NOMO-1 treated with DMSO at 0.1 percent for 48 hours (cell line): ENCODE measurements around the gene BAHCC1.
"Not testable (repeated sequence)": the region's sequence is repeated elsewhere in the genome, so short reads cannot be mapped to it uniquely, and the experiment has no call there.

Experiments
- DNase-seq: peaks from one replicate; lab custom pipeline; 2025; ENCODE audit not compliant: unreplicated experiment; lab: John Stamatoyannopoulos, UW

BAHCC1 gene

DNA sequence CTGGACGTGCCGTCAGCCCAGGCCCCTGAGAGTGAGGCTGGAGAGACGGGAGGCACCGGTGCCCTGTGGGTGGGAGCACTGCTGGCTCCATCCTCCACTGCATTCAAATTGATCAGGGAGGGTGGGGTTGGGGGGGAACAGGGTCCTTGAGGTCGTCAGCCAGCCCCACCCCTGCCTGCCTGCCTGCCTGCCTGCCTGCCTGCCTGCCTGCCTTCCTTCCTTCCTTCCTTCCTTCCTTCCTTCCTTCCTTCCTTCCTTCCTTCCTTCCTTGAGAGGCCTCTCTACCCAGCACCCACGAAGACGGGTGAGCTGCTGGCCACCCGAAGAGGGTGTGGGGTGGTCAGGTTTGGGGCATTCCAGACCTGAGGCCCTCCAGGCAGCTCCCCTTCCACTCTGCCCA is 16.0 kb downstream of the BAHCC1 start:
- DNase-seq, result no peak

DNA sequence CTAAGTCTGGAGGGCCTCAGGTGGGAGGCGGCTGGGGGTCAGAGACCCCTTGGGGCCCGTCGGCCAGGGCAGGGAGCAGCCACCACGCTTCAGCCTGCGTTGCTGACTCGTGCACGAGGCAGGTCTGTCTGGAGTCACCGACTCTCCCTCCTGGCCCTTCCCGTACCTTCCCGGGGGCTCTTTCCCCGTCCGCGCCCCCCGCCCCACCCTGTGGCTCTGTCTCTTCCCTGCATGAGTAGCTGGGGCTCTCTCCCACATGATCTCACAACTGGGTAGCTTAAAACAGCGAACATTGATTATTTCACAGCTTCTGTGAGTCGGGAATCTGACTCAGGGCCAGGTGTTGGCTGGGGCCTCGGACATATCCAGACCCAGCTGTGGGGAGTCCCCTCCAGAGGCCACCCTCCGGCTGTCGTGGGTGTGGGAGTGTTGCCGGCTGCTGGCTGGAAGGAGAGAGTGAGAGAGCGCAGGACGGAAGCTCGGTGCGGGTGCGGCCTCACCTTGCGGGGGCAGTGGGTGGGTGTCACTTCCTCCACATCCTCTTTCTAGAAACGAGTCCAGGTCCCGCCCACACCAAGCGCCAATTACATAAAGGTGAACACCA is 17.3 kb downstream of the BAHCC1 start:
- no peak for DNase-seq

GRCh38 chr17:81413497-81414135 is 18.4 kb downstream of the BAHCC1 start:
- no peak for DNase-seq

DNA sequence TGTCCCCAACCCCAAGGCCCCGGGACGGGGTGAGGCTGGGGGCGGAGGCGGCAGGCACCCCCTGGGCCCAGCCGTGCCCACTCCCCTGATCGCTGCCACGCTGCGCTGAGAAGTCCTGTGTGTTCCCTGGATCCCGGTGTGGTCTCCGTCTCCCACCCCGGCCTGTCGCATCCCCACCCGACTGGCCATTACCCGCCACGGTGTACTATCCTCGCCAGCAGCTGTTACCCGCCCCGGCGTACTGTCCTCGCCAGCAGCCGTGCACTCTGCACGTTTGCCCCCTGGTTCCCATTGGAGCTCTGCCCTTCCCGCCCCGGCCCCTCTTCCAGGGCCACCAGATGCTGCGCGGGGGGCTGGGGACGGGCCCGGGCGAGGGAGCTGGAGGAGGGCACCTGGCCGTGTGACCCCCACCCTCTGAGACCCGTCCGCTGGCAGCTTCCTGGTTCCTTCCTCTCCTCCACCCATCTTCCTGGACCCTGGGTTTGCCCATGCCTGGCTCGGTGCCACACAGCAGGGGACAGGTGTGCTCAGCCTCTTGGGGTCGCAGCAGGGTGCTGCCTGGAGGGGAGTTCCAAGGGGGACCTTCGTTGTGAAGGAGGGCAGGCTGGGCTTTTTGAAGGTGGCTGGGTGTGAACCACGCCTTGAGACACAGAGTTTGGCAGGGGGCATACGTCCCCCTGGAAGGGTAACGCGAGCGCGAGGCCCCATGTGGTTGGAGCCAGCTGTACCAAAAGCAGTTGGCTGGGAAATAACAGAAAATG is 19.7 kb downstream of the BAHCC1 start:
- DNase-seq, result no peak

DNA sequence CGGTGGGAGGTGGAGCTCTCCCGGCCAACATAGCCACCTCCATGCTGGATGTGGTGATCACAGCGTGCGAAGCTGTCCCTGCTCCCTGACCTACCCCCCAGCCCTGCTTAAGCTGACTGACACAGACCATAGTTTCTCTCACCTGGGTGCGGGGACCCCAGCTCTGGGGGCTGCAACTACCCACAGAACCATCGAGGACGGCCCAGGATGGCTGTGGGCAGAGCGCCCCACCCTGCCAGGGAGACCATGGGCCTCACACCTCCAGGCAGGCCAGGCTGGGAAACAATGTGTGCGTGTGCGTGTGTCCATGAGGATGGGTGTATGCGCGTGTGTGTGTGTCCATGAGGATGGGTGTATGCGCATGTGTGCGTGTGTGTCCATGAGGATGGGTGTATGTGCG is 20.4 kb downstream of the BAHCC1 start:
- DNase-seq, result no peak

GRCh38 chr17:81416612-81417011 is 21.4 kb downstream of the BAHCC1 start:
- no peak for DNase-seq

DNA sequence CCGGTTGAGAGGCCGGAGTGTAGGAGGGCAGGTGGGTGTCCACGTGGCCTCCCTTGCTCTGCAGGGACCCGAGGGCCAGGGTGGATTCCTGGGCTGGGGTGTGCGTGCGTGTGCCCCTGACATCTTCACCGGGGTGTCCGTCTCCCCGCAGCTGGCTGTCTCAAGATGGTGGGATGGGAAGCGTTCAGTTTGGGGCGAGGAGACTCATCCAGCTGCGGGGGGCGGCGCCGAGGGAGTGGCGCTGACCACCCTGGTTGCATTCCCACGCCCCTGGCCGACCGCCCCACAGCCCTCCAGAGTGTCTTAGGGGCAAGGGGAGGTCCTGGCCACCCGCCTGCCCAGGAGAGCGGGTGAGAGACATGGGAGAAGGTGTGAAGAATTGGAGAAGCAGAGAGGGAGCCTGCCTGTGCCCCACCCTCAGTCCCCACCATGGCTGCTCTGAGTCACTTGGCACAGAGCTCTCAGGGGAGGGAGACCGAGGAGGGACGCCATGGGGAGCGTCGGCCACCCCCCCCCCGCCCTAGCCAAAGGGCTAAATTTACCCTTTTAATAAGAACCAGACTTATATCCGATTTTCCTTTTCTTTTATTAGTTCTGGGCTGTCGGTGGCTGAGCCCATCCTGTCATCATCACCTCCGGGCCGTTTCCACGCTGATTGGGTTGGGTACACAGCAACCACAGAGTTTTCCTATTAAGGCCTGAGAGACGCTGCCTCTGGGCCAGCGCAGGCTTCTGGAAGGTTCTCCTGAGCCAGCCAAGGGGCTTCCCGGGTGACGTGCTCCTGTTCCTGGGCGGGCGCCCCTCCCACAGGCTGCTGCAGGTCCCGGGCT is 22.0 kb downstream of the BAHCC1 start:
- DNase-seq, result no peak

- DNase-seq, result no peak
These were observed 22.8 kb downstream of the BAHCC1 start for GRCh38 chr17:81417879-81418709.

DNA sequence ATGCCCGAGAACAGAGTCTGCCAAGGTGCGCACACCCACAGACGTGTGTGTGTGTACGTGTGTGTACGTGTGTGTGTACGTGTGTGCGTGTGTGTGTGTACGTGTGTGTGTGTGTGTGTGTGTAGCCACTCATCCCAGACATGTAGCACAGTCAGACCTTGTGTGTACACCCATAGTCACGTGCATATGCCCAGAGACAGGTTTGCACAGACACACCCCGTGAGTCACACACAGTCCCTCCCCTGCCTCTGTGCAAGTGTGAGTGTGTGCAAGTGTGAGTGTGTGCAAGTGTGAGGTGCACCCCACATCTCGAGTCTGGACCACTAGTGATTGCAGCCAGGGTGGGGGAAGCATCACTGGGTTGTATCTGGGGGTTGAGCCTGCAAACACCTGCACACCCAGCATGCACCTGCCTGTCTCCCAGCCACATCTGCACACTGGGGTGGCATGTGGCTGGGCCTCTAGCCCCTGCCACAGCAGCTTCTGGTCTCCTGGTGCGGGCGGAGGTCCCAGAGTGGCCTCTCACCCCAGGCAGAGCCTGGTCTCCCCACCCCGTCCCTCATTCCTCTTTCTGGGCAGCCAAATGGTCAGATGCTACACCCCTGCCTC is 23.6 kb downstream of the BAHCC1 start:
- no peak for DNase-seq

DNA sequence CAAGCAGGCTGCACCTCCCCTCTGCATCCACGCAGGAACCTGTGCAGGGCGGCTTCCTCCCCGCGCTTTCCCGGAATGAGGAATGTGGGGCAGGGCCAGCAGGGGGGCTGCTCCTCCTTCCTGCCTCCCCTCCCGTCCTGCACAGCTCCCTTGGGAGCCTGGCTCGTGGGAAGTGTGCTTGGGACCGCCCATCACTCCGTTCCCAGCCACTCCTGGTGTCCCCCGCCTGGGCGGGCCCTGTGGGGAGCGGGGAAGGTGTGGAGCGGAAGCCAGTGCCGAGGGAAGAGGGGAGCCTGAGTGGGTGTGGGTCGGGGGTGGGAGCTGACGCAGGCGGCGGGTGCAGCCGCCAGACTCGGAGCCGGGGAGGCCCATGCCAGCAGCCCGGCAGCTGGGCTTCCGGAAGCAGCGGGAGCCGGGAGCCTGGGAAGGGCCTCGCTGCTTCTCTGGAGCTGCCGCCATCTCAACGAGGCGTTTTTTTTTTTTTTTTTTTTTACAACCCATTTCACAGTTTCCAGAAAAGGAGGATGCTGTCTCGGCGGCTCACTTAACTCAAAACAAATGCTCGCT is 24.1 kb downstream of the BAHCC1 start:
- no peak for DNase-seq

DNA sequence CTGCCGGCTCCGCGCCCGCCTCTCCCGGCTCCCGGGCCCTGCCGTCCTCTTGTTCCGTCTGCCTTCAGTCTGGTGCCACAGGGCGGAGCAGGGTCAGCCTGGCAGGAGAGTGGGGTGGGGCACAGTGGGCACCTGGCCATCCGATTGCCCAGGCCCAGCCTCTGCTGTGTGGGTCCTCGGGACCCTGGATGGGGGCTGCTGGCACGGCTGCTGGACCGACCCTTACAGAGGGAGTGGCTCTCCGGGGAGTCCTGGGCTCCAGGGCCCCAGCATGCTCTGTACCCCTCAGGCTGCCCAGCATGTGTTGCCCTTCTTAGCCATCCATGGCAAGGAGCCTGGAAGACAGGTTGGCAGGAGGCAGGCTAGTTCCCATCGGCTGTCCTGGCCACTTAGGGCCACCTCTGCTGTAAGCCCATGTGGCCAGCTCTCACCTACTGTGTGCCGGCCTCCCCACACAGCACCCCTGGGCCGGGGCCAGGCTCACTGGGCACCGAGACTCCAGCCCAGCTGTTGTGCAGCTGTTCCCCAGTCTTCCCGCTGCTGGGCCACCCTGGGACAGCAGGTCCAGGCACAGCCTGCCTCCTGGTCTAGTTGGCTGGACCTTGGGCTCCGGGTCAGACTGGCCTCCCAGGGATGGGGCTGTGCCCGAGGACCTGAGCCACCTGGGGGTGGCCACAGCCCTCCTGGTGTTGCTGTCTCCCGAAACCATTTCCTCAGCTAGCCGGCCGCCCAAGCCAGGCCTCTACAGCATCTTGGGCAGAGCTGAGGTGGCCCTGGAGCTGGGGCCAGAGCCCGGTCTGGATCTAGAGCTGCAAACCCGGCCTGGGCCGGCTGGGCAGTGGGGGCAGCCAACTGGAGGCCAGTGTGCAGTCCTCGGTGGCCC is 24.9 kb downstream of the BAHCC1 start:
- no peak for DNase-seq

GRCh38 chr17:81420769-81421462 is 25.7 kb downstream of the BAHCC1 start:
- no peak for DNase-seq

DNA sequence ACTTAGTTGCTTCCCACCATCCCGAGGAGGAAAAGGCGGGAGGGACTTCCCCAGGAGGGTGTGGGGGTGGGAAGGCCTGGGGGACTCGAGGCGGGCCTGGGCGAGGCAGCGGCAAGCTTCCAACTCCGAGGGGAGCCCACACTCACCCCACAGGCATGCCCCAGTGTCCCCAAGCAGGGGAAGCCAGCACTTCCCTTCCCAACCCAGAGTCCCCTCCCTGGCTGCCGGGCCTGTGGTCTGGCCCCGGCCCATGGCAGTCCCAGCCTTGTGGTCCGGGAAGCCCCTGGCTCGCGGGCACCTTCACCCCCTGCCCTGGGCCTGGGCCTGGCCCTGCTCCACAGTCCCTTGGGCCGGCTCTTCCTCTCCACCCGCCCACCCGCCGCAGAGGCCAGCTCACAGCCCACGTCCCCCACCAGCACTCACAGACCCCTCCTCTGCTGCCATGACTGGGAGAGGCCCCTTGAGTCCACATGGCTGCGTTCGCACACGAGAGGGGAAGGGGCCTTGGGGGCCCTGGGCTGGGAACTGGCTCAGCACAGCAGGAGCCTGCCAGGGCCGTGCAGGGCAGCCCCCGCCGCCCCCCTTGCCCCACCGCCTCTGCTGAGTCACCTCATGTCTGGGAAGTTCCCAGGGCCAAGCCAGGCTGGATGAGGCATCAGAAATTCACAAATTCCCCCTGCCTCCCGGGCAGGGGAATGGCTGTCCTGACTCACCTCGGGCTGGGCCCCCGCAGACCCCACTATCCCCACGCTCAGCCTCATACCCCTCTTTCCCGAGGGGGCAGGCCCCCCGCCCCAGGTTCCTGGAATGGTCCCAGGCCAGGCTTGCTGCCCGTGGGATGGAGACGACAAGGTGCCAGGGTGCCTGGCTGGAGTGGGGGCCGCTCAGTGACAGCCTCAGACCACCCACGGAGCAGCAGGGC is 27.8 kb downstream of the BAHCC1 start:
- DNase-seq, result no peak

- DNase-seq, result no peak
These were observed 28.4 kb downstream of the BAHCC1 start for GRCh38 chr17:81423698-81424071.

GRCh38 chr17:81424151-81425017 is 29.1 kb downstream of the BAHCC1 start:
- DNase-seq, result no peak

GRCh38 chr17:81425041-81425440 is 29.8 kb downstream of the BAHCC1 start:
- DNase-seq, result not testable (repeated sequence)
